Stimulated activated naive CD8-positive, alpha-beta T cell treated with anti-CD3 and anti-CD28 coated beads, Interleukin-15, Interleukin-2, amounts not matched to agents 100 ng/mL and 50 ng/mL, for 24 hours (primary cell): Measurements from ENCODE around the gene TAF4.
A peak's percentile ranks its signal among the peaks of the same experiment; 100 is the strongest.
"Not testable (repeated sequence)": the region's sequence is repeated elsewhere in the genome, so short reads cannot be mapped to it uniquely, and the experiment has no call there.

Experiments used
- H3K27ac Mint-ChIP-seq: one replicate; pipeline ENCODE4 v1.8.0; 2021; ENCODE audit warnings: mild to moderate bottlenecking, mixed read lengths
- H3K27me3 Mint-ChIP-seq: one replicate; pipeline ENCODE4 v1.8.0; 2021; ENCODE audit warnings: mixed read lengths
- H3K36me3 Mint-ChIP-seq: one replicate; pipeline ENCODE4 v1.8.0; 2021; ENCODE audit warnings: low read depth, mixed read lengths
- H3K4me1 Mint-ChIP-seq: one replicate; pipeline ENCODE4 v1.8.0; 2021; ENCODE audit warnings: low read depth, mixed read lengths
- H3K4me3 Mint-ChIP-seq: one replicate; pipeline ENCODE4 v1.8.0; 2021; ENCODE audit warnings: mild to moderate bottlenecking, mixed read lengths
- H3K9me3 Mint-ChIP-seq: one replicate; pipeline ENCODE4 v1.8.0; 2021; ENCODE audit warnings: mixed read lengths

The TAF4 gene

DNA sequence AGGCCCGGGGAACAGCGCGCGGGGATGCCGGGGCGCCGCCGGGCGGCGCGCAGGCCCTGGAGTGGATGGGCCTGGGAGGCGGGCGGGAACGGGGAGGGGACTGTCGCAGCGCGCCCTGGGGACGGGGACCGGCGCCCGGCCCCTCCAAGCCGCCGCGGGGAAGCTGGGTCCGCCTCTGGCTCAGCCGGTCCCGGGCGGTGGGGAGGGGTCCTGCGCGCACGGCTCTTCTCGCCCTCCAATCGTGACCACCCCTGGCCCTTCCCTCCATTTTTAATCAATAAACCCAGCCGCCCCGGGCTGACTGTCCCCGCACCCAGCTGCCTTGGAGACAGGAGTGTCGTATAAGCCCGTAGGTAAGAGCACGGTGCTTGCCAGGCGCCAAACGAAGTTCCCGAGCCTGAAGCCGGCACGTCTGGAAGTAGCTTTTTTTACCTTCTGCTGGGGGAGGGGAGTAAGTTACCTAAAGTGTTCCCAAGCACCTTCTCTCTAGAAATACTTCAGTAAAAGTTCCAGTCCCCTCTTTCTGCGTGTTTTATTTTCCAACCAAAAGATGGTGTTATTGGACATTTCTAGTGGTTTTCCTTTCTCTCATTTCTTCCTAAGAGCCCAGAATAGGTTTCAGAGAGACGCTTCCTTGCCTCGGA, 780 bp upstream of the TAF4 start:
- H3K27ac Mint-ChIP-seq = peak overlapping the region; percentile 81
- peaks cover 48% of the 10 kb centered on the region for H3K4me1 Mint-ChIP-seq
- no peaks in the 10 kb centered on the region for H3K9me3 Mint-ChIP-seq
- peaks cover 15% of the 10 kb centered on the region for H3K36me3 Mint-ChIP-seq
- H3K27me3 Mint-ChIP-seq = no peaks in the 10 kb centered on the region
- H3K4me3 Mint-ChIP-seq = peak overlapping the region; percentile 86

DNA sequence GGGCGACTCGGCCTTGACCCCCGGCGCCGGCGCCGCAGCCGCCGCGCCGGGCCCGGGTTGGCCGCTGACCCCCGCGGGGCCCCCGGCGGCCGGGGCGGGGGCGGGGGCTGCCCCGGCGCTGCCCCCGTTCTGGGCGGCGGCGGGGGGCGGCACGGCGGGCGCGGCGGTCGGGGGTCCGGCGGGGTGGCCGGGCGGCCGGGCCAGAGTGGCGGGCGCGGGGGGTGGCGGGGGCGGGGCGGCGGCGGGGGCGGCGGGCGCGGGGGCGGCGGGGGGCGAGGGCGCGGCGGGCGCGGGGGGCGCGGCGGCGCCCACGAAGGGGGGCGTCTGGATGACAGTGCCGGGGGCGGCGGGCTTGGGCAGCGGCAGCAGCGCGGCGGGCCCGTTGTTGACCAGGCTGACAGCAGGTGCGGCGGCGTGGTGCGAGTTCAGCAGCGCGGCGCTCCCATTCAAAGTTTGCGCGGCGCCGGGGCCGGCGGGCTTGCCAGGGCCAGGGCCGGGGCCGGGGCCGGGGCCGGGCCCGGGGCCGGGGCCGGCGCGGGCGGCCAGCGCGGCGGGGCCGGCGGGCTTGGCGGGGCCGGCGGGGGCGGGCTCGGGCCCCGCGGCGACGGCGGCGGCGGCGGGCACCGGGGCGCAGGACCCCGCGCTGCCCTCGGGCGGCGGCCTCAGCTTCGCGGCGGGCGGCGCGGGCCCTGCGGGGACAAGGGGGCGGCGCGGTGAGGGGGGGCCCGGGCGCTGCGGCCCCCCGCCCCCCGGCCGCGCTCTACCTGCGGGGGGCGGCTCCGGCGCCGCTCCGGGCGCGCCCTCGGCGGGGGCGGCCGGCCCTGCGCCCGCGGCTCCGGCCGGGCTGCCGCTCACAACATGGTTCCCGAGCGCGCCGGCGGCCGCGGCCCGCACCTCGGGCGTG, 659 bp downstream of the TAF4 start:
- peaks cover 57% of the 10 kb centered on the region for H3K4me1 Mint-ChIP-seq
- no peaks in the 10 kb centered on the region for H3K9me3 Mint-ChIP-seq
- H3K27me3 Mint-ChIP-seq = no peaks in the 10 kb centered on the region
- H3K4me3 Mint-ChIP-seq = peak overlapping the region; percentile 80
- H3K36me3 Mint-ChIP-seq = peaks cover 15% of the 10 kb centered on the region
- H3K27ac Mint-ChIP-seq = no peak overlapping the region

DNA sequence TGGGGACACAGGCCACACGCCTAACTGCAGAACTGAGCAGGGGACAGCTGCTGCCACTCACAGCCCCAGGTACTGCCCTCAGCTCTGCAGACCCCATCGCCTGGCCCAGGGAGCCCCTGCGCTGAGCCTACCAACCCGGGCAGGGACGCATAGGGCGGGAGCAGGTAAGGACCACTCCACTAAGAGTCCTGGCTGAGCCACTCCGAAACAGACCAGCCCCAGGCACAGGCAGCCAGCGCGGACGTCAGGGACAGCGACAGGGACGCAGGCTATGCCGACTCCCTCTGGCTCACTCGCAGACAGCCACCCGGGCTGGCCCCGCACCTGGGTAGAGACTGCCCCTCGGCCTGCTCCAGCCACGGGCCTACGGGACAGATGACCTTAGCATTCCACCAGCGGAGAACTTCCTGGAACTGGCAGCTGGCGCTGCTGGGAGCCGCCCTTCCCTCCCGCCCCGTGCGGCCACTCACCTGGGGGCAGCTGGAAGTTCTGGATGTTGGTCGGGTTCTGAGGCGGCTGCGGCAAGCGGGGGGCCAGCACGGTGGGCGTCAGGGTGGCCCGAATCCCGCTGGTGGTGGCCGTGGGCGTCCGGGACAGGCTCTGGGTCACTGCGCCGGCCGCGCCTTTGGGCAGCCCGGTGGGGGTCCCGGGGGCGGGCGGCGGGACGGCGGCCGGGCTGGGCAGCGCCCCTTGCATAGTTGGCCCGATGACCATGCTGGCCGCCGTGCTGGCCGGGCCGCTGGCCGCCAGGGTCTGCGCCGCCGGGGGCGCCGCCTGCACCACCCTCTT, 1.5 kb downstream of the TAF4 start:
- no peaks in the 10 kb centered on the region for H3K27me3 Mint-ChIP-seq
- peaks cover 15% of the 10 kb centered on the region for H3K36me3 Mint-ChIP-seq
- H3K4me3 Mint-ChIP-seq = peak overlapping the region; percentile 82
- no peaks in the 10 kb centered on the region for H3K9me3 Mint-ChIP-seq
- peaks cover 66% of the 10 kb centered on the region for H3K4me1 Mint-ChIP-seq
- H3K27ac Mint-ChIP-seq = peak overlapping the region; percentile 79

GRCh38 chr20:62063315-62063980, 2.2 kb downstream of the TAF4 start:
- peaks cover 68% of the 10 kb centered on the region for H3K4me1 Mint-ChIP-seq
- H3K27me3 Mint-ChIP-seq = no peaks in the 10 kb centered on the region
- H3K36me3 Mint-ChIP-seq = peaks cover 15% of the 10 kb centered on the region
- peak overlapping the region; percentile 82 for H3K4me3 Mint-ChIP-seq
- H3K9me3 Mint-ChIP-seq = no peaks in the 10 kb centered on the region
- H3K27ac Mint-ChIP-seq = no peak overlapping the region

DNA sequence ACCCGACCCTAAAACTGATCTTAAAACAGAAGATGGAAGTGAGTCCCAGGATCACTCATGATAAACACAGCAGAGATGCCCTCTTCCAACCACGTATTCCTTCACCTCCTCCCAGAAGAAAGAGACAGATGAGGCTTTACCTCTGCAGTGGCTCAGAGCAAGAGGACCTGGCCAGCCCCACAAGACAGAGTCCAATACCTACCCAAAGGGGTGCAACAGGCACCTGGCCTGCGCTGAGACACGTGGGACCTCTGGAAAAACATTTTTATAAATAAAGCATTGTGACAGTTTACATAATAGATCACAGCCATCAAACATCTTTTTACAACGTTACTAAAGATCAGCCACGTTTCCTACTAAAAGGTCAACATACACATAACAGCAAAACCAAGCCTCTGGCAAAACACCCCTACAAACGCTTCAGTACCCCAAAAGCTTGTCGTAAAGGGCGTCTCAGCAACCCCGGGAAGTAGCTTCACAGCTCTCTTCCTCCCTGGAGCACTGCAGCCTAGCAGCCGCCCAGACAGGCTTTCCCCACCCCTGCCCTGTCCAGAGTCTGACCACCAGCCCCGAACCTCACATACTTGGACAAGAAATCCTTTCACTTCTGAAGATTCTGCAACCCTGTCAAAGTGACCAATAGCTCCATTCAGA, 2.9 kb downstream of the TAF4 start:
- Mint-ChIP-seq H3K27ac (no peak overlapping the region), H3K4me1 (peaks cover 62% of the 10 kb centered on the region), H3K4me3 (peak overlapping the region; percentile 82), H3K9me3 (no peaks in the 10 kb centered on the region), H3K27me3 (no peaks in the 10 kb centered on the region), H3K36me3 (peaks cover 15% of the 10 kb centered on the region)

- peak overlapping the region; percentile 82 for H3K4me3 Mint-ChIP-seq
- H3K27me3 Mint-ChIP-seq = no peaks in the 10 kb centered on the region
- H3K27ac Mint-ChIP-seq = no peak overlapping the region
- peaks cover 15% of the 10 kb centered on the region for H3K36me3 Mint-ChIP-seq
- H3K4me1 Mint-ChIP-seq = peaks cover 53% of the 10 kb centered on the region
- H3K9me3 Mint-ChIP-seq = no peaks in the 10 kb centered on the region
Measured at GRCh38 chr20:62061851-62062423, 3.7 kb downstream of the TAF4 start.

DNA sequence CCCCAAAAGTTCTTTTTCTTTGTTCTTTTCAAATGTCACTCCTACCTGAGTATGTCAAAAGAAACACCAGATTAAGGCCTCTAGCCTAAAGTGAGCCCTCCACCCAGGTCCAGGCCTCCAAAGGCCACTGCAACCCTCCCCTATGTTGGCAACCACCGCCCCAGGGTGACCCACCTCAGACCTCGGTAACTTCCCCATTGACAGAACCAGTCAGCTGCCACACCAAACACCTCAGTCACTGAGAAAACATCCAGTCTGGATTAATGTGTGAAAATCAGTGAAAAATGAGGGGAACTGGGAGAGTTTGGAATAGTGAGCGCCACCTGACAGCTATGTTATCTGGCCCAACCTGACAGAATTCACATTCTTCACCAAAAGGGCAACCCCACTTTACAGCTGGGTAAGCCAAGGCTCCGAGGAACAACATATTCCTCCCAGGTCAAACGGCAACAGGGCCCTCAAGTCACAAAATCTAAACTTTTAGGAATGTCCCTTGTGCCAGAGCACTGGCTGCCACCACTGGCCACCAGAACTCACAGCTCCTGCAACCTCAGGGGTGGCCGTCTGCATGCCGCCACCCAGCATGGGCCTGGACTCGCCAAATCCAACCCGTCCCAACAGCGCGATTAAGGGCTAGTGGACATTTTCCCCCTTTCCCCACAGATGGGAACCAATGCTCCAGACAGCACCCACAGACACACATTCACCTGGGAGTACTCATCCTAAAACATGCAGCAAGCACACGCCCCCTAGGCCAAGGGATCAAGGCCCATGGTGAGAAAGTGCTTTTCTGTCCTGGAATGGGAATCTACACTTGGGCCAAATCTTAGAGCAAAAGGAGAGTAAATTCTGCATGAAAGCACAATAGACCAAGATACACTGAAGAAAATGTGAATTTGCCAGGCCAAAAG, 4.8 kb downstream of the TAF4 start:
- H3K36me3 Mint-ChIP-seq = peaks cover 18% of the 10 kb centered on the region
- no peak overlapping the region for H3K27ac Mint-ChIP-seq
- H3K4me3 Mint-ChIP-seq = no peak overlapping the region
- H3K27me3 Mint-ChIP-seq = no peaks in the 10 kb centered on the region
- H3K9me3 Mint-ChIP-seq = no peaks in the 10 kb centered on the region
- H3K4me1 Mint-ChIP-seq = peaks cover 53% of the 10 kb centered on the region

DNA sequence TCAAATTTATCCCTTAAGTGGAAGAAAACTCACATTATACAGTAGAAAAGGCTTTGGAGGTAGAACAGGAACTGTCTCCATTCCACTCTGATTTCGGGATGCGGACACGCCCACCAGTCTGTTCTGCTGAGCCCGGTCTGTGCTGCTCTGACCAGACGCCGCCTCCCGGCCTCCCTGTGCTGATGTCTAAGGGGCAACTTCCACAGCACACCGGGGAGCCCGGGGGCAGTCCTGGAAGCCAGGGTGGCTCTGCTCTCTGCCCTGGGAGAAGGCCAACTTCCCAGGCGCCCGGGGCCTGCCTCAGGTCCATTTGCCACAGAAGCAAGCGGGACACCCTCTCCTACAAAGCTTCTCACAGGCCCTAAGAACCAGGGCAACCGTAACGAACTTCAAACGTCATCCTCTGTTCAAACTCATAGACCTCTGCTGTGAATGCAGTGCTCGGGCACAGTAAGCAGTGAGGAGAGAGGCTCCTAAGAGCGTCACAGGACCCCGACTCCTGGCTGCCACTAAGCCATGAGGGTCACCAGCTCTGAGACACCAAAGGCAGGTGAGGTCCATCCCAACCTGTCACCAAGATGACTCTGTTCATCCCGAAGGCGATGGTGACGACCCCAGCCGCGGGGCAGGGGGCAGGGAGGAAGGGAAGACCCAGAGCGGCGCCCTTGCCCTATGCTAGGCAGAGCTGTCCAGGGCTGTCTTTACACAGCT, 5.6 kb downstream of the TAF4 start:
- peaks cover 18% of the 10 kb centered on the region for H3K36me3 Mint-ChIP-seq
- no peak overlapping the region for H3K27ac Mint-ChIP-seq
- H3K27me3 Mint-ChIP-seq = no peaks in the 10 kb centered on the region
- H3K9me3 Mint-ChIP-seq = no peaks in the 10 kb centered on the region
- no peak overlapping the region for H3K4me3 Mint-ChIP-seq
- H3K4me1 Mint-ChIP-seq = peaks cover 53% of the 10 kb centered on the region

- H3K9me3 Mint-ChIP-seq = no peaks in the 10 kb centered on the region
- H3K27me3 Mint-ChIP-seq = no peaks in the 10 kb centered on the region
- no peak overlapping the region for H3K4me3 Mint-ChIP-seq
- H3K36me3 Mint-ChIP-seq = peaks cover 18% of the 10 kb centered on the region
- H3K4me1 Mint-ChIP-seq = peaks cover 53% of the 10 kb centered on the region
- no peak overlapping the region for H3K27ac Mint-ChIP-seq
Measured at GRCh38 chr20:62059401-62059800, 6.3 kb downstream of the TAF4 start.

DNA sequence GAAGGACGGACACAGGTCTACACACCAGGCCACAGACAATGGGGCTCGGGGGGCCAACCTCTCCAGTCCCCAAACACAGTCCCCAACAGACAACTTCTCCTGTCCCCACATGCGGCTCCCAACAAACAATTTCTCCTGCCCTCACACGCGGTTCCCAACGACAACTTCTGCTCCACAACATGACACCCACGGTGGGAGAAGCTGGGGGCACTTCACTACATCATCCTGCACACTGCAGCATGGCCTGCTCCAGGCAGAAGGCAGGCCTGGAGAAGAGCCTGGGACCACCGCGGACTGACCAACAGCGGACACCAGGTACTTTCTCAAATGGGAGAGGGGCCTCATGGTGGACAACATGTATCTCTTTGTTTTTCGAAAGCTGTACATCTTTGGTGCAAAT, 6.7 kb downstream of the TAF4 start:
- Mint-ChIP-seq H3K27me3 (no peaks in the 10 kb centered on the region), H3K9me3 (no peaks in the 10 kb centered on the region), H3K4me1 (peaks cover 50% of the 10 kb centered on the region), H3K36me3 (peaks cover 16% of the 10 kb centered on the region), H3K27ac (no peak overlapping the region), H3K4me3 (no peak overlapping the region)

GRCh38 chr20:62056975-62057374, 8.7 kb downstream of the TAF4 start:
- H3K27ac Mint-ChIP-seq = no peak overlapping the region
- peaks cover 35% of the 10 kb centered on the region for H3K4me1 Mint-ChIP-seq
- H3K27me3 Mint-ChIP-seq = no peaks in the 10 kb centered on the region
- H3K4me3 Mint-ChIP-seq = no peak overlapping the region
- no peaks in the 10 kb centered on the region for H3K9me3 Mint-ChIP-seq
- peaks cover 5% of the 10 kb centered on the region for H3K36me3 Mint-ChIP-seq

- H3K4me1 Mint-ChIP-seq = peaks cover 31% of the 10 kb centered on the region
- H3K9me3 Mint-ChIP-seq = no peaks in the 10 kb centered on the region
- H3K36me3 Mint-ChIP-seq = peaks cover 4% of the 10 kb centered on the region
- H3K27me3 Mint-ChIP-seq = no peaks in the 10 kb centered on the region
- H3K4me3 Mint-ChIP-seq = no peak overlapping the region
- H3K27ac Mint-ChIP-seq = no peak overlapping the region
Measured at GRCh38 chr20:62056377-62056776, 9.3 kb downstream of the TAF4 start.

- H3K36me3 Mint-ChIP-seq, H3K9me3 Mint-ChIP-seq, H3K27me3 Mint-ChIP-seq, H3K27ac Mint-ChIP-seq, H3K4me3 Mint-ChIP-seq: not testable (repeated sequence)
- peaks cover 29% of the 10 kb centered on the region for H3K4me1 Mint-ChIP-seq
Measured at GRCh38 chr20:62055862-62056115, 9.9 kb downstream of the TAF4 start.
